K562 (cell line): ENCODE measurements around the gene CRK. TPM values are rescaled to one million over a fixed set of nuclear protein-coding genes. Genes with fewer than 3 reads are reported as not detected.

Experiments
- BRD4 ChIP-seq: fragments of 200-600 bp; sonication (generic); IDR thresholded peaks from 2 replicates; pipeline ENCODE4 v1.6.1; 2017; ENCODE audit warnings: inconsistent platforms
- CC2D1A ChIP-seq: fragments of 450-650 bp; IDR thresholded peaks from 2 replicates; pipeline ENCODE4 v1.6.1; 2017; ENCODE audit warnings: mild to moderate bottlenecking
- ETS2 ChIP-seq: IDR thresholded peaks from 2 replicates; pipeline ENCODE4 v1.6.1; 2016; ENCODE audit warnings: borderline replicate concordance, missing genetic modification characterization, mild to moderate bottlenecking, moderate library complexity, missing compliant biosample characterization; ENCODE audit not compliant: poor library complexity, severe bottlenecking
- LARP7 ChIP-seq: fragments of 450-650 bp; IDR thresholded peaks from 2 replicates; pipeline ENCODE4 v1.6.1; 2016
- MAZ ChIP-seq, 2 experiments: fragments of 450-650 bp in 1 of 2; sonication (generic) in 1 of 2; formaldehyde crosslinking; IDR thresholded peaks in 1 of 2; conservative IDR thresholded peaks in 1 of 2; 2 replicates each; pipeline versions ENCODE4 v1.4.0 to v1.5.0; 2020; ENCODE audit warnings: mild to moderate bottlenecking in 1 of 2, missing genetic modification reagents in 1 of 2
- MCM2 ChIP-seq: fragments of 450-650 bp; IDR thresholded peaks from 2 replicates; pipeline ENCODE4 v1.6.1; 2017; ENCODE audit warnings: low read depth, mild to moderate bottlenecking
- MCM7 ChIP-seq, 2 experiments: fragments of 450-650 bp; IDR thresholded peaks; 2 replicates each; pipeline ENCODE4 v1.6.1; 2016 to 2018
- MED1 ChIP-seq: sonication (generic); formaldehyde crosslinking; IDR thresholded peaks from 2 replicates; pipeline ENCODE4 v1.8.1; 2023; ENCODE audit warnings: missing genetic modification reagents, borderline replicate concordance
- MTA1 ChIP-seq: fragments of 450-650 bp; IDR thresholded peaks from 2 replicates; pipeline ENCODE4 v1.6.1; 2017; ENCODE audit warnings: borderline replicate concordance
- MTA2 ChIP-seq: fragments of 450-650 bp; IDR thresholded peaks from 2 replicates; pipeline ENCODE4 v1.6.1; 2016; ENCODE audit warnings: low read depth
- SPI1 ChIP-seq: IDR thresholded peaks from 2 replicates; pipeline ENCODE4 v1.6.1; 2011; ENCODE audit warnings: low read depth, low read length, control low read depth, borderline replicate concordance
- TRIM28 ChIP-seq: fragments of 450-650 bp; IDR thresholded peaks from 2 replicates; pipeline ENCODE4 v1.6.1; 2017
- ZBTB7A ChIP-seq: IDR thresholded peaks from 2 replicates; pipeline ENCODE4 v1.6.1; 2011; ENCODE audit warnings: low read depth, mild to moderate bottlenecking, low read length, moderate library complexity, borderline replicate concordance; ENCODE audit not compliant: control insufficient read depth
- polyA plus RNA-seq, 8 experiments: library from polyadenylated mRNA; depleted of rRNA in 4 of 8; stranded (reverse) in 5 of 8; unstranded in 3 of 8; fragments of >200 nt; fragmentation: Nextera tagmentation in 2 of 8; fragmentation: Illumina TruSeq in 1 of 8; extraction: Ambion mirVana in 2 of 8; extraction: Trizol in 1 of 8; gene quantifications; 2 replicates each; pipeline versions ENCODE4 v1.2.1 to v1.2.3, GENCODE V29; 2011 to 2014; ENCODE audit warnings: inconsistent platforms in 1 of 8, missing spikeins in 1 of 8
- total RNA-seq, 7 experiments: library from RNA; depleted of rRNA in 6 of 7; stranded (reverse); fragments of >200 nt in 6 of 7; fragmentation: Illumina TruSeq in 2 of 7; extraction: Trizol in 2 of 7; gene quantifications; 2 replicates each; pipeline versions ENCODE4 v1.2.1 to v1.2.3, GENCODE V29; 2011 to 2021; ENCODE audit warnings: low replicate concordance in 1 of 7
- TF ChIP-seq, protein P1 (sequence below), 2 experiments: fragments of 450-650 bp; IDR thresholded peaks; 2 replicates each; pipeline ENCODE4 v1.6.1; 2016; ENCODE audit warnings: mild to moderate bottlenecking in 2 of 2, borderline replicate concordance in 1 of 2, low read depth in 1 of 2, moderate library complexity in 1 of 2
- TF ChIP-seq, protein P2 (sequence below), 3 experiments: IDR thresholded peaks in 2 of 3; conservative IDR thresholded peaks in 1 of 3; 2 replicates each; pipeline ENCODE4 v1.5.1; 2011 to 2012; ENCODE audit warnings: low read length in 3 of 3, mild to moderate bottlenecking in 3 of 3, control low read depth in 2 of 3, improper control_type of control experiment in 1 of 3, inconsistent platforms in 1 of 3, low read depth in 1 of 3, mixed read lengths in 1 of 3, moderate library complexity in 1 of 3; ENCODE audit not compliant: insufficient read depth in 2 of 3
- TF ChIP-seq, protein P3 (sequence below), 2 experiments: fragments of 450-650 bp; conservative IDR thresholded peaks; 2 replicates each; pipeline ENCODE4 v1.6.1; 2017; ENCODE audit warnings: mild to moderate bottlenecking in 2 of 2, moderate library complexity in 2 of 2

Gene CRK
- total and polyA plus RNA-seq, 9 of the 15 experiments (the other 6 are each of a cell fraction or from before 2014, with no cell fraction given) = 13.1 to 40.2 (median 26.1) TPM

DNA sequence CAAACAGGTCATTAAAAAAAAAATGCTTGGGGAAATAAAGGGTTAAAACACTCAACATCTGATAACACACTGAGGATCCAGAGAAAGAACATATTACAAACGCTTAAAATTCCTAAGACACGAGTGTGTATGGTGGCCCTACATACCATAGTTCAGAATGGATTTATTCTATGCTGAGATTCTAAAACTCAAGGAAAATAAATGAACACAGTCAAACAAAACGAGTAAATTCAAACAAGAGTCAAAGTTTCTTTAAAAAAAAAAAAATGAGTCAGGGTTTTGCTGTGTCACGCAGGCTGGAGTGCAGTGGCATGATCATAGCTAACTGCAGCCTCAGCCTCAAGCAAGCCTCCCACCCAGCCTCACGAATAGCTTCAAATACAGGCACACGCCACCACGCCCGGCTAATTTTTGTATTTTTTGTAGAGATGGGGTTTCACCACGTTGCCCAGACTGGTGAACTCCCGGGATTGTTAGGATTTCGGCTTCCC is 17.4 kb downstream of the CRK start (continued):
- TF ChIP-seq, protein P1, sequence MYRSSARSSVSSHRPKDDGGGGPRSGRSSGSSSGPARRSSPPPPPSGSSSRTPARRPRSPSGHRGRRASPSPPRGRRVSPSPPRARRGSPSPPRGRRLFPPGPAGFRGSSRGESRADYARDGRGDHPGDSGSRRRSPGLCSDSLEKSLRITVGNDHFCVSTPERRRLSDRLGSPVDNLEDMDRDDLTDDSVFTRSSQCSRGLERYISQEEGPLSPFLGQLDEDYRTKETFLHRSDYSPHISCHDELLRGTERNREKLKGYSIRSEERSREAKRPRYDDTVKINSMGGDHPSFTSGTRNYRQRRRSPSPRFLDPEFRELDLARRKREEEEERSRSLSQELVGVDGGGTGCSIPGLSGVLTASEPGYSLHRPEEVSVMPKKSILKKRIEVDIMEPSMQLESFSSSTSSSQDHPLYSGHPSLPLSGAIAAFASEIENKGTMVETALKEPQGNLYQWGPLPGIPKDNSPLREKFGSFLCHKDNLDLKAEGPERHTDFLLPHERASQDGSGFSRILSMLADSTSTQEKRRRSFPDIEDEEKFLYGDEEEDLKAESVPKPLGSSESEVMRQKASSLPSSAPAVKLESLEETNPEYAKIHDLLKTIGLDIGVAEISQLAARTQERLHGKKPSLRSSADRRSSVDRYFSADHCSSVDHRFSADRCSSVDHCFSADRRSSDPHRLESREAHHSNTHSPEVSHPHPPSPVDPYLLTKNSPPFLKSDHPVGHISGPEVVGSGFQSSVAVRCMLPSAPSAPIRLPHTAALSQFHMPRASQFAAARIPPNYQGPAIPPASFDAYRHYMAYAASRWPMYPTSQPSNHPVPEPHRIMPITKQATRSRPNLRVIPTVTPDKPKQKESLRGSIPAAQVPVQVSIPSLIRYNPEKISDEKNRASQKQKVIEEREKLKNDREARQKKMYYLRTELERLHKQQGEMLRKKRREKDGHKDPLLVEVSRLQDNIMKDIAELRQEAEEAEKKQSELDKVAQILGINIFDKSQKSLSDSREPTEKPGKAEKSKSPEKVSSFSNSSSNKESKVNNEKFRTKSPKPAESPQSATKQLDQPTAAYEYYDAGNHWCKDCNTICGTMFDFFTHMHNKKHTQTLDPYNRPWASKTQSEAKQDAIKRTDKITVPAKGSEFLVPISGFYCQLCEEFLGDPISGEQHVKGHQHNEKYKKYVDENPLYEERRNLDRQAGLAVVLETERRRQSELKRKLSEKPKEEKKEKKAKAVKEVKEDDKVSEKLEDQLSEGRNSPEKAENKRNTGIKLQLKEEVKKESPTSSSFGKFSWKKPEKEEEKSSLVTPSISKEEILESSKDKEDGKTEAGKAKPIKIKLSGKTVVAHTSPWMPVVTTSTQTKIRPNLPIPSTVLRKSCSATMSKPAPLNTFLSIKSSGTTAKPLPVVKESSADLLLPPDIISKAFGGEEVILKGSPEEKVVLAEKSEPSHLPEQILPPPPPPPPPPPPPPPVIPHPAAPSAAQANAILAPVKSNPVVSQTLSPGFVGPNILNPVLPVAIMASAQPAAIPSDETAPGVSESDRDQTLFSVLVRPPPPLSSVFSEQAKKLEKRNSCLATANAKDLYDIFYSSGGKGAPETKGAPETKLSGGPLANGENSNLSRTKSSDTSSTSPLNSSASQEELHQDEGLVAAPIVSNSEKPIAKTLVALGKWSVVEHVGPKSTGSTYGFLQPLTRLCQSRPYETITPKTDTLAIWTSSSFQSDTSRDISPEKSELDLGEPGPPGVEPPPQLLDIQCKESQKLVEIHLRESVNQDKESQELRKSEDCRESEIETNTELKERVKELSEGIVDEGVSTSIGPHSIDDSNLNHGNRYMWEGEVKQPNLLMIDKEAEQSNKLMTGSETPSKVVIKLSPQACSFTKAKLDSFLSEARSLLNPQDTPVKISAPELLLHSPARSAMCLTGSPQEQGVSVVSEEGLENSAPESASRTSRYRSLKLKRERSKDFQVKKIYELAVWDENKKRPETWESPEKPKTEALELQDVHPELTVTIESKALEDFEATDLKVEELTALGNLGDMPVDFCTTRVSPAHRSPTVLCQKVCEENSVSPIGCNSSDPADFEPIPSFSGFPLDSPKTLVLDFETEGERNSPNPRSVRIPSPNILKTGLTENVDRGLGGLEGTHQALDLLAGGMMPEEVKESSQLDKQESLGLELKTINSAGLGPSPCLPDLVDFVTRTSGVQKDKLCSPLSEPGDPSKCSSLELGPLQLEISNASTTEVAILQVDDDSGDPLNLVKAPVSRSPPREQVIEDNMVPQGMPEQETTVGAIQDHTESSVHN (IDR thresholded peaks at IDR 0.05; ENCODE audit: borderline replicate concordance in 1 of 2, low read depth in 1 of 2) = no peak
- TF ChIP-seq SPI1 (no peak), CC2D1A (no peak), MTA1 (0 out of 2 replicates have a peak, but pooled peaks have one; percentile 17), ZBTB7A (no peak), LARP7 (no peak), MCM7 (IDR thresholded peaks at IDR 0.05) (no peak), MED1 (CRISPR knock-in tag) (no peak), MTA2 (no peak), ETS2 (no peak), BRD4 (no peak), MAZ (CRISPR knock-in tag; conservative IDR thresholded peaks at IDR 0.05 in 1 of 2, IDR thresholded peaks at IDR 0.05 in 1 of 2) (no peak), MCM2 (no peak), TRIM28 (peak; percentile 72; the same call in 1 of the 2 replicates)
- TF ChIP-seq, protein P2, sequence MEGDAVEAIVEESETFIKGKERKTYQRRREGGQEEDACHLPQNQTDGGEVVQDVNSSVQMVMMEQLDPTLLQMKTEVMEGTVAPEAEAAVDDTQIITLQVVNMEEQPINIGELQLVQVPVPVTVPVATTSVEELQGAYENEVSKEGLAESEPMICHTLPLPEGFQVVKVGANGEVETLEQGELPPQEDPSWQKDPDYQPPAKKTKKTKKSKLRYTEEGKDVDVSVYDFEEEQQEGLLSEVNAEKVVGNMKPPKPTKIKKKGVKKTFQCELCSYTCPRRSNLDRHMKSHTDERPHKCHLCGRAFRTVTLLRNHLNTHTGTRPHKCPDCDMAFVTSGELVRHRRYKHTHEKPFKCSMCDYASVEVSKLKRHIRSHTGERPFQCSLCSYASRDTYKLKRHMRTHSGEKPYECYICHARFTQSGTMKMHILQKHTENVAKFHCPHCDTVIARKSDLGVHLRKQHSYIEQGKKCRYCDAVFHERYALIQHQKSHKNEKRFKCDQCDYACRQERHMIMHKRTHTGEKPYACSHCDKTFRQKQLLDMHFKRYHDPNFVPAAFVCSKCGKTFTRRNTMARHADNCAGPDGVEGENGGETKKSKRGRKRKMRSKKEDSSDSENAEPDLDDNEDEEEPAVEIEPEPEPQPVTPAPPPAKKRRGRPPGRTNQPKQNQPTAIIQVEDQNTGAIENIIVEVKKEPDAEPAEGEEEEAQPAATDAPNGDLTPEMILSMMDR (IDR thresholded peaks at IDR 0.05 in 2 of 3, conservative IDR thresholded peaks at IDR 0.05 in 1 of 3; ENCODE audit: insufficient read depth in 2 of 3, low read depth in 1 of 3, low read length in 3 of 3) = no peak
- TF ChIP-seq, protein P3, sequence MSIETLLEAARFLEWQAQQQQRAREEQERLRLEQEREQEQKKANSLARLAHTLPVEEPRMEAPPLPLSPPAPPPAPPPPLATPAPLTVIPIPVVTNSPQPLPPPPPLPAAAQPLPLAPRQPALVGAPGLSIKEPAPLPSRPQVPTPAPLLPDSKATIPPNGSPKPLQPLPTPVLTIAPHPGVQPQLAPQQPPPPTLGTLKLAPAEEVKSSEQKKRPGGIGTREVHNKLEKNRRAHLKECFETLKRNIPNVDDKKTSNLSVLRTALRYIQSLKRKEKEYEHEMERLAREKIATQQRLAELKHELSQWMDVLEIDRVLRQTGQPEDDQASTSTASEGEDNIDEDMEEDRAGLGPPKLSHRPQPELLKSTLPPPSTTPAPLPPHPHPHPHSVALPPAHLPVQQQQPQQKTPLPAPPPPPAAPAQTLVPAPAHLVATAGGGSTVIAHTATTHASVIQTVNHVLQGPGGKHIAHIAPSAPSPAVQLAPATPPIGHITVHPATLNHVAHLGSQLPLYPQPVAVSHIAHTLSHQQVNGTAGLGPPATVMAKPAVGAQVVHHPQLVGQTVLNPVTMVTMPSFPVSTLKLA (conservative IDR thresholded peaks at IDR 0.05) = 0 out of 4 replicates have a peak, but pooled peaks of 1 of the 2 experiments have one; percentile 35
